HepG2 (cell line): ENCODE measurements around the gene DCAF7. TPM values are rescaled to one million over a fixed set of nuclear protein-coding genes. Genes with fewer than 3 reads are reported as not detected.

Source experiments
- AGO1 ChIP-seq: fragments of 200-400 bp; formaldehyde crosslinking; IDR thresholded peaks from 2 replicates; pipeline ENCODE4 v1.6.1; 2017; ENCODE audit warnings: mild to moderate bottlenecking, low read depth, low read length, moderate library complexity; ENCODE audit not compliant: poor library complexity, severe bottlenecking
- AHR ChIP-seq: IDR thresholded peaks from 2 replicates; pipeline ENCODE4 v1.6.1; 2018; ENCODE audit warnings: missing genetic modification reagents, missing compliant biosample characterization
- BORCS8-MEF2B ChIP-seq: sonication (generic); formaldehyde crosslinking; IDR thresholded peaks from 2 replicates; pipeline ENCODE4 v1.8.0; 2022; ENCODE audit warnings: mild to moderate bottlenecking, missing genetic modification reagents
- CBX5 ChIP-seq: sonication (generic); formaldehyde crosslinking; IDR thresholded peaks from 2 replicates; pipeline ENCODE4 v1.4.0; 2020; ENCODE audit warnings: missing genetic modification reagents, borderline replicate concordance
- DPF2 ChIP-seq: sonication (generic); formaldehyde crosslinking; IDR thresholded peaks from 2 replicates; pipeline ENCODE4 v1.4.0; 2020; ENCODE audit warnings: mild to moderate bottlenecking, low read depth, missing genetic modification reagents, borderline replicate concordance
- ERF ChIP-seq: IDR thresholded peaks from 2 replicates; pipeline ENCODE4 v1.6.1; 2018; ENCODE audit warnings: missing biosample characterization, missing genetic modification reagents
- FOXC1 ChIP-seq: sonication (generic); formaldehyde crosslinking; IDR thresholded peaks from 2 replicates; pipeline ENCODE4 v1.8.0; 2022; ENCODE audit warnings: mild to moderate bottlenecking, missing genetic modification reagents, borderline replicate concordance
- JUND ChIP-seq: sonication (generic); formaldehyde crosslinking; IDR thresholded peaks from 2 replicates; pipeline ENCODE4 v1.8.0; 2022; ENCODE audit warnings: mild to moderate bottlenecking, missing genetic modification reagents
- MAZ ChIP-seq, 2 experiments: sonication (generic) in 1 of 2; formaldehyde crosslinking in 1 of 2; IDR thresholded peaks; 2 replicates each; pipeline versions ENCODE4 v1.5.0 to v1.6.1; 2012 to 2020; ENCODE audit warnings: low read depth in 2 of 2, mild to moderate bottlenecking in 2 of 2, borderline replicate concordance in 1 of 2, improper control_type of control experiment in 1 of 2, low read length in 1 of 2, missing genetic modification reagents in 1 of 2, moderate library complexity in 1 of 2
- MXD4 ChIP-seq: IDR thresholded peaks from 2 replicates; pipeline ENCODE4 v1.6.1; 2016; ENCODE audit warnings: mild to moderate bottlenecking, missing biosample characterization, missing genetic modification reagents
- NFIC ChIP-seq: IDR thresholded peaks from 2 replicates; pipeline ENCODE4 v1.6.1; 2012; ENCODE audit warnings: mild to moderate bottlenecking, low read length, inconsistent platforms
- NFYB ChIP-seq: sonication (generic); formaldehyde crosslinking; IDR thresholded peaks from 2 replicates; pipeline ENCODE4 v1.4.0; 2020; ENCODE audit warnings: missing genetic modification reagents
- SOX6 ChIP-seq, 2 experiments: fragments of 450-650 bp in 1 of 2; sonication (generic) in 1 of 2; formaldehyde crosslinking in 1 of 2; IDR thresholded peaks; 2 replicates each; pipeline versions ENCODE4 v1.4.0 to v1.6.1; 2017 to 2020; ENCODE audit warnings: antibody characterized with exemption in 1 of 2, mild to moderate bottlenecking in 1 of 2, missing genetic modification reagents in 1 of 2
- TBX2 ChIP-seq: sonication (generic); formaldehyde crosslinking; IDR thresholded peaks from 2 replicates; pipeline ENCODE4 v1.5.0; 2020; ENCODE audit warnings: missing genetic modification reagents, mild to moderate bottlenecking, borderline replicate concordance
- TOPORS ChIP-seq: sonication (generic); formaldehyde crosslinking; IDR thresholded peaks from 2 replicates; pipeline ENCODE4 v1.8.0; 2023; ENCODE audit warnings: mild to moderate bottlenecking, missing genetic modification reagents
- USF2 ChIP-seq, 2 experiments: sonication (generic) in 1 of 2; formaldehyde crosslinking in 1 of 2; IDR thresholded peaks; 2 replicates each; pipeline versions ENCODE4 v1.5.1 to v1.6.1; 2011 to 2020; ENCODE audit warnings: borderline replicate concordance in 1 of 2, low read depth in 1 of 2, low read length in 1 of 2, mild to moderate bottlenecking in 1 of 2, missing genetic modification reagents in 1 of 2, moderate library complexity in 1 of 2
- ZBTB43 ChIP-seq: sonication (generic); formaldehyde crosslinking; conservative IDR thresholded peaks from 2 replicates; pipeline ENCODE4 v1.4.0; 2020; ENCODE audit warnings: missing genetic modification reagents
- ZNF557 ChIP-seq: sonication (generic); formaldehyde crosslinking; IDR thresholded peaks from 2 replicates; pipeline ENCODE4 v1.4.0; 2020; ENCODE audit warnings: missing genetic modification reagents
- polyA plus RNA-seq, 8 experiments: library from polyadenylated mRNA; depleted of rRNA in 3 of 8; stranded (reverse) in 7 of 8; unstranded in 1 of 8; fragments of >200 nt; fragmentation: Illumina TruSeq in 4 of 8; extraction: Trizol in 4 of 8; gene quantifications; 2 replicates each; pipeline versions ENCODE4 v1.2.1 to v1.2.3, GENCODE V29; 2011 to 2016; ENCODE audit warnings: low read depth in 4 of 8, missing spikeins in 1 of 8, mixed read lengths in 1 of 8; ENCODE audit not compliant: insufficient read depth in 1 of 8
- total RNA-seq, 5 experiments: library from RNA; depleted of rRNA; stranded (reverse); fragments of >200 nt; fragmentation: Illumina TruSeq; extraction: Trizol; gene quantifications; 2 replicates each; pipeline ENCODE4 v1.2.3, GENCODE V29; 2016; ENCODE audit warnings: low read depth in 1 of 5
- TF ChIP-seq, protein P1 (sequence below): sonication (generic); formaldehyde crosslinking; IDR thresholded peaks from 2 replicates; pipeline ENCODE4 v1.4.0; 2020; ENCODE audit warnings: missing genetic modification reagents
- TF ChIP-seq, protein P2 (sequence below): sonication (generic); formaldehyde crosslinking; IDR thresholded peaks from 2 replicates; pipeline ENCODE4 v1.5.0; 2020; ENCODE audit warnings: mild to moderate bottlenecking, missing genetic modification reagents, moderate library complexity

The DCAF7 gene
- total and polyA plus RNA-seq, 2 of the 13 experiments (the other 11 are each of a cell fraction or from before 2014, with no cell fraction given): 55.2 to 73.4 TPM

- TF ChIP-seq, protein P1, sequence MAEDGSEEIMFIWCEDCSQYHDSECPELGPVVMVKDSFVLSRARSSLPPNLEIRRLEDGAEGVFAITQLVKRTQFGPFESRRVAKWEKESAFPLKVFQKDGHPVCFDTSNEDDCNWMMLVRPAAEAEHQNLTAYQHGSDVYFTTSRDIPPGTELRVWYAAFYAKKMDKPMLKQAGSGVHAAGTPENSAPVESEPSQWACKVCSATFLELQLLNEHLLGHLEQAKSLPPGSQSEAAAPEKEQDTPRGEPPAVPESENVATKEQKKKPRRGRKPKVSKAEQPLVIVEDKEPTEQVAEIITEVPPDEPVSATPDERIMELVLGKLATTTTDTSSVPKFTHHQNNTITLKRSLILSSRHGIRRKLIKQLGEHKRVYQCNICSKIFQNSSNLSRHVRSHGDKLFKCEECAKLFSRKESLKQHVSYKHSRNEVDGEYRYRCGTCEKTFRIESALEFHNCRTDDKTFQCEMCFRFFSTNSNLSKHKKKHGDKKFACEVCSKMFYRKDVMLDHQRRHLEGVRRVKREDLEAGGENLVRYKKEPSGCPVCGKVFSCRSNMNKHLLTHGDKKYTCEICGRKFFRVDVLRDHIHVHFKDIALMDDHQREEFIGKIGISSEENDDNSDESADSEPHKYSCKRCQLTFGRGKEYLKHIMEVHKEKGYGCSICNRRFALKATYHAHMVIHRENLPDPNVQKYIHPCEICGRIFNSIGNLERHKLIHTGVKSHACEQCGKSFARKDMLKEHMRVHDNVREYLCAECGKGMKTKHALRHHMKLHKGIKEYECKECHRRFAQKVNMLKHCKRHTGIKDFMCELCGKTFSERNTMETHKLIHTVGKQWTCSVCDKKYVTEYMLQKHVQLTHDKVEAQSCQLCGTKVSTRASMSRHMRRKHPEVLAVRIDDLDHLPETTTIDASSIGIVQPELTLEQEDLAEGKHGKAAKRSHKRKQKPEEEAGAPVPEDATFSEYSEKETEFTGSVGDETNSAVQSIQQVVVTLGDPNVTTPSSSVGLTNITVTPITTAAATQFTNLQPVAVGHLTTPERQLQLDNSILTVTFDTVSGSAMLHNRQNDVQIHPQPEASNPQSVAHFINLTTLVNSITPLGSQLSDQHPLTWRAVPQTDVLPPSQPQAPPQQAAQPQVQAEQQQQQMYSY: no peak
- TF ChIP-seq ZNF557 (CRISPR knock-in tag) (peak; percentile 92), ZBTB43 (CRISPR knock-in tag) (peak; percentile 58; the same call in 1 of the 2 replicates), ERF (peak; percentile 67), CBX5 (CRISPR knock-in tag) (0 out of 2 replicates have a peak, but pooled peaks have one; percentile 55), NFYB (no peak), MAZ (IDR thresholded peaks at IDR 0.05; ENCODE audit: borderline replicate concordance, low read depth, low read length) (no peak), MAZ (CRISPR knock-in tag; IDR thresholded peaks at IDR 0.05; ENCODE audit: low read depth) (peak; percentile 43; the same call in 1 of the 2 replicates), USF2 (IDR thresholded peaks at IDR 0.05; ENCODE audit: low read depth, low read length) (no peak), USF2 (CRISPR knock-in tag; IDR thresholded peaks at IDR 0.05; ENCODE audit: borderline replicate concordance) (peak; percentile 33; the same call in 1 of the 2 replicates), JUND (CRISPR knock-in tag) (peak; percentile 47; the same call in 1 of the 2 replicates), FOXC1 (peak; percentile 45; the same call in 1 of the 2 replicates), AGO1 (no peak), BORCS8-MEF2B (CRISPR knock-in tag) (peak; percentile 74; the same call in 1 of the 2 replicates), MXD4 (CRISPR knock-in tag) (peak; percentile 82), AHR (CRISPR knock-in tag) (no peak), NFIC (no peak), SOX6 (IDR thresholded peaks at IDR 0.05) (no peak), SOX6 (CRISPR knock-in tag; IDR thresholded peaks at IDR 0.05) (peak; percentile 77), TBX2 (CRISPR knock-in tag) (peak; percentile 79; the same call in 1 of the 2 replicates), TOPORS (CRISPR knock-in tag) (no peak), DPF2 (CRISPR knock-in tag) (peak; percentile 72; the same call in 1 of the 2 replicates)
- TF ChIP-seq, protein P2, sequence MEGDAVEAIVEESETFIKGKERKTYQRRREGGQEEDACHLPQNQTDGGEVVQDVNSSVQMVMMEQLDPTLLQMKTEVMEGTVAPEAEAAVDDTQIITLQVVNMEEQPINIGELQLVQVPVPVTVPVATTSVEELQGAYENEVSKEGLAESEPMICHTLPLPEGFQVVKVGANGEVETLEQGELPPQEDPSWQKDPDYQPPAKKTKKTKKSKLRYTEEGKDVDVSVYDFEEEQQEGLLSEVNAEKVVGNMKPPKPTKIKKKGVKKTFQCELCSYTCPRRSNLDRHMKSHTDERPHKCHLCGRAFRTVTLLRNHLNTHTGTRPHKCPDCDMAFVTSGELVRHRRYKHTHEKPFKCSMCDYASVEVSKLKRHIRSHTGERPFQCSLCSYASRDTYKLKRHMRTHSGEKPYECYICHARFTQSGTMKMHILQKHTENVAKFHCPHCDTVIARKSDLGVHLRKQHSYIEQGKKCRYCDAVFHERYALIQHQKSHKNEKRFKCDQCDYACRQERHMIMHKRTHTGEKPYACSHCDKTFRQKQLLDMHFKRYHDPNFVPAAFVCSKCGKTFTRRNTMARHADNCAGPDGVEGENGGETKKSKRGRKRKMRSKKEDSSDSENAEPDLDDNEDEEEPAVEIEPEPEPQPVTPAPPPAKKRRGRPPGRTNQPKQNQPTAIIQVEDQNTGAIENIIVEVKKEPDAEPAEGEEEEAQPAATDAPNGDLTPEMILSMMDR: peak; percentile 31; the same call in 1 of the 2 replicates
Measured at GRCh38 chr17:63579633-63580032, 29.4 kb downstream of the DCAF7 start (continued).
